Thyroid gland (tissue), 4 donors: Measurements from ENCODE around the gene GAL3ST2.

Source experiments
- POLR2A ChIP-seq, 2 donors: fragments of 450-650 bp; IDR thresholded peaks; one replicate each; pipeline ENCODE4 v1.6.1; 2017; ENCODE audit warnings: antibody characterized with exemption in 2 of 2, mild to moderate bottlenecking in 2 of 2, moderate library complexity in 1 of 2
- TF ChIP-seq, protein P1 (sequence below), 6 experiments: fragments of 200-600 bp in 3 of 6; fragments of 450-650 bp in 3 of 6; sonication (generic) in 3 of 6; IDR thresholded peaks; one replicate each; pipeline ENCODE4 v1.5.1; 2016 to 2019; ENCODE audit warnings: antibody characterized with exemption in 6 of 6, mild to moderate bottlenecking in 2 of 6, inconsistent platforms in 1 of 6, moderate library complexity in 1 of 6

DNA sequence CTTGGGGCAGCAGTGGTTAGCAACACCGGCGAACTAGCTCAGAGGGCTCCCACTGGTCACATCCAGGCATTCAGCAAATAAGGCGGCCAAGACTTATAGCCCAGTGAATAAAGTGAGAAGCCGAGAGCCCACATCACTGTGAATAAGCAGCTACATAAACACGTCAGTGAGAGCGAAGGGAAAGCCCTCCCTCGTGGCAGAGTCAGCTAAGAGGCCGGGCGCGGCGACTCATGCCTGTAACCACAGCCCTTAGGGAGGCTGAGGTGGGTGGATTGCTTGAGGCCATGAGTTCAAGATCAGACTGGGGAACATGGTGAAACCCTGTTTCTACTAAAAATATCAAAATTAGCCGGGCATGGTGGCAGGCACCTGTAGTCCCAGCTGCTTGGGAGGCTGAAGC, 37.0 kb upstream of the GAL3ST2 start:
- TF ChIP-seq, protein P1, sequence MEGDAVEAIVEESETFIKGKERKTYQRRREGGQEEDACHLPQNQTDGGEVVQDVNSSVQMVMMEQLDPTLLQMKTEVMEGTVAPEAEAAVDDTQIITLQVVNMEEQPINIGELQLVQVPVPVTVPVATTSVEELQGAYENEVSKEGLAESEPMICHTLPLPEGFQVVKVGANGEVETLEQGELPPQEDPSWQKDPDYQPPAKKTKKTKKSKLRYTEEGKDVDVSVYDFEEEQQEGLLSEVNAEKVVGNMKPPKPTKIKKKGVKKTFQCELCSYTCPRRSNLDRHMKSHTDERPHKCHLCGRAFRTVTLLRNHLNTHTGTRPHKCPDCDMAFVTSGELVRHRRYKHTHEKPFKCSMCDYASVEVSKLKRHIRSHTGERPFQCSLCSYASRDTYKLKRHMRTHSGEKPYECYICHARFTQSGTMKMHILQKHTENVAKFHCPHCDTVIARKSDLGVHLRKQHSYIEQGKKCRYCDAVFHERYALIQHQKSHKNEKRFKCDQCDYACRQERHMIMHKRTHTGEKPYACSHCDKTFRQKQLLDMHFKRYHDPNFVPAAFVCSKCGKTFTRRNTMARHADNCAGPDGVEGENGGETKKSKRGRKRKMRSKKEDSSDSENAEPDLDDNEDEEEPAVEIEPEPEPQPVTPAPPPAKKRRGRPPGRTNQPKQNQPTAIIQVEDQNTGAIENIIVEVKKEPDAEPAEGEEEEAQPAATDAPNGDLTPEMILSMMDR (IDR thresholded peaks at IDR 0.05) = no peak
- TF ChIP-seq POLR2A (IDR thresholded peaks at IDR 0.05) = no peak
